K562 (cell line): ENCODE data around the gene ANKMY1. TPM values are rescaled to one million over a fixed set of nuclear protein-coding genes. Genes with fewer than 3 reads are reported as not detected.

Experiments
- ATF3 ChIP-seq, 2 experiments: fragments of 450-650 bp in 1 of 2; sonication (generic) in 1 of 2; formaldehyde crosslinking in 1 of 2; IDR thresholded peaks in 1 of 2; conservative IDR thresholded peaks in 1 of 2; 2 replicates each; pipeline versions ENCODE4 v1.6.1 to v1.8.1; 2016 to 2023; ENCODE audit warnings: mild to moderate bottlenecking in 2 of 2, moderate library complexity in 2 of 2, inconsistent platforms in 1 of 2, missing genetic modification reagents in 1 of 2
- E2F1 ChIP-seq: sonication (generic); formaldehyde crosslinking; IDR thresholded peaks from 2 replicates; pipeline ENCODE4 v1.8.1; 2023; ENCODE audit warnings: mild to moderate bottlenecking, missing genetic modification reagents, moderate library complexity
- HDAC1 ChIP-seq, 2 experiments: fragments of 450-650 bp; IDR thresholded peaks; 2 replicates each; pipeline ENCODE4 v1.6.1; 2016 to 2017; ENCODE audit warnings: inconsistent platforms in 1 of 2, mild to moderate bottlenecking in 1 of 2, moderate library complexity in 1 of 2
- MAX ChIP-seq: sonication (generic); formaldehyde crosslinking; IDR thresholded peaks from 2 replicates; pipeline ENCODE4 v1.9.0; 2022; ENCODE audit warnings: mild to moderate bottlenecking, missing genetic modification reagents
- MCM5 ChIP-seq: fragments of 450-650 bp; IDR thresholded peaks from 2 replicates; pipeline ENCODE4 v1.6.1; 2016; ENCODE audit warnings: low read depth
- POLR2G ChIP-seq: fragments of 200-400 bp; formaldehyde crosslinking; IDR thresholded peaks from 2 replicates; pipeline ENCODE4 v1.6.1; 2017; ENCODE audit warnings: low read depth, mild to moderate bottlenecking, antibody characterized with exemption, low read length, moderate library complexity
- POU5F1 ChIP-seq: fragments of 150-350 bp; IDR thresholded peaks from 2 replicates; pipeline ENCODE4 v1.6.1; 2014; ENCODE audit warnings: borderline replicate concordance, low read length, low read depth, mild to moderate bottlenecking; ENCODE audit not compliant: partially characterized antibody
- SIN3B ChIP-seq: fragments of 450-650 bp; IDR thresholded peaks from 2 replicates; pipeline ENCODE4 v1.6.1; 2017; ENCODE audit warnings: low read depth, mild to moderate bottlenecking, moderate library complexity
- SP1 ChIP-seq: sonication (generic); formaldehyde crosslinking; IDR thresholded peaks from 2 replicates; pipeline ENCODE4 v1.8.1; 2022; ENCODE audit warnings: mild to moderate bottlenecking, missing genetic modification reagents
- USF1 ChIP-seq: sonication (generic); formaldehyde crosslinking; IDR thresholded peaks from 2 replicates; pipeline ENCODE4 v1.9.0; 2022; ENCODE audit warnings: mild to moderate bottlenecking, missing genetic modification reagents
- USF2 ChIP-seq: sonication (generic); formaldehyde crosslinking; IDR thresholded peaks from 2 replicates; pipeline ENCODE4 v1.5.0; 2020; ENCODE audit warnings: missing genetic modification reagents
- polyA plus RNA-seq, 8 experiments: library from polyadenylated mRNA; depleted of rRNA in 4 of 8; stranded (reverse) in 5 of 8; unstranded in 3 of 8; fragments of >200 nt; fragmentation: Nextera tagmentation in 2 of 8; fragmentation: Illumina TruSeq in 1 of 8; extraction: Ambion mirVana in 2 of 8; extraction: Trizol in 1 of 8; gene quantifications; 2 replicates each; pipeline versions ENCODE4 v1.2.1 to v1.2.3, GENCODE V29; 2011 to 2014; ENCODE audit warnings: inconsistent platforms in 1 of 8, missing spikeins in 1 of 8
- total RNA-seq, 7 experiments: library from RNA; depleted of rRNA in 6 of 7; stranded (reverse); fragments of >200 nt in 6 of 7; fragmentation: Illumina TruSeq in 2 of 7; extraction: Trizol in 2 of 7; gene quantifications; 2 replicates each; pipeline versions ENCODE4 v1.2.1 to v1.2.3, GENCODE V29; 2011 to 2021; ENCODE audit warnings: low replicate concordance in 1 of 7

ANKMY1 gene
- total and polyA plus RNA-seq, 9 of the 15 experiments (the other 6 are each of a cell fraction or from before 2014, with no cell fraction given) = 0.75 to 15.1 (median 11.7) TPM

- TF ChIP-seq USF2 = peak; percentile 54
- TF ChIP-seq SIN3B = no peak
- TF ChIP-seq POLR2G = peak; percentile 40; the same call in 1 of the 2 replicates
- TF ChIP-seq MCM5 = no peak
- TF ChIP-seq MAX (CRISPR knock-in tag) = peak; percentile 96
- TF ChIP-seq ATF3 (IDR thresholded peaks at IDR 0.05) = peak; percentile 65
- TF ChIP-seq ATF3 (CRISPR knock-in tag; conservative IDR thresholded peaks at IDR 0.05) = no peak
- TF ChIP-seq SP1 (CRISPR knock-in tag) = peak; percentile 48
- peak in 1 of 2 experiments; percentile 34; a peak in 1 of 4 replicates for TF ChIP-seq HDAC1 (IDR thresholded peaks at IDR 0.05)
- no peak for TF ChIP-seq POU5F1
- TF ChIP-seq USF1 (CRISPR knock-in tag) = peak; percentile 78
- TF ChIP-seq E2F1 = no peak
Measured at GRCh38 chr2:240579771-240580614, 22.2 kb upstream of the ANKMY1 start (continued).
